Gastrocnemius medialis (tissue), 4 donors: ENCODE data around the gene TFRC.

Source experiments
- CTCF ChIP-seq, 5 experiments: fragments of 450-650 bp in 3 of 5; fragments of 200-600 bp in 2 of 5; sonication (generic) in 2 of 5; IDR thresholded peaks in 4 of 5; conservative IDR thresholded peaks in 1 of 5; 1 replicate in 4 of 5; 2 replicates in 1 of 5; pipeline ENCODE4 v1.5.1; 2016 to 2019; ENCODE audit warnings: antibody characterized with exemption in 5 of 5, mild to moderate bottlenecking in 3 of 5, moderate library complexity in 3 of 5
- POLR2A ChIP-seq, 2 donors: fragments of 450-650 bp; IDR thresholded peaks; one replicate each; pipeline ENCODE4 v1.6.1; 2017; ENCODE audit warnings: antibody characterized with exemption in 2 of 2, mild to moderate bottlenecking in 2 of 2, moderate library complexity in 2 of 2

- TF ChIP-seq CTCF (IDR thresholded peaks at IDR 0.05 in 4 of 5, conservative IDR thresholded peaks at IDR 0.05 in 1 of 5) (no peak), POLR2A (IDR thresholded peaks at IDR 0.05) (no peak)
Measured at GRCh38 chr3:196047391-196048030, 34.4 kb downstream of the TFRC start.
